Activated CD4-positive, alpha-beta memory T cell treated with anti-CD3 and anti-CD28 coated beads for 36 hours (primary cell): Measurements from ENCODE around the gene PPFIBP2. TPM values are rescaled to one million over a fixed set of nuclear protein-coding genes. Genes with fewer than 3 reads are reported as not detected.

Source experiments
- CTCF ChIA-PET: fragments of 350-600 bp; sonication (Branson Sonifier 250); formaldehyde crosslinking; loops from one replicate; lab custom pipeline; 2021; ENCODE audit warnings: antibody characterized with exemption, inconsistent platforms; lab: Charles Lee
- POLR2A ChIA-PET: fragments of 350-600 bp; sonication (Branson Sonifier 250); formaldehyde crosslinking; loops from one replicate; lab custom pipeline; 2021; ENCODE audit warnings: antibody characterized with exemption; lab: Charles Lee
- DNase-seq: peaks from one replicate; pipeline ENCODE4 v3.0.0-alpha.2; 2020
- H3K27ac Mint-ChIP-seq: one replicate; pipeline ENCODE4 v1.8.0; 2021; ENCODE audit warnings: mixed read lengths
- H3K27me3 Mint-ChIP-seq: one replicate; pipeline ENCODE4 v1.8.0; 2021; ENCODE audit warnings: mixed read lengths
- H3K36me3 Mint-ChIP-seq: one replicate; pipeline ENCODE4 v1.8.0; 2021; ENCODE audit warnings: mixed read lengths
- H3K4me1 Mint-ChIP-seq: one replicate; pipeline ENCODE4 v1.8.0; 2021; ENCODE audit warnings: low read depth, mixed read lengths
- H3K4me3 Mint-ChIP-seq: one replicate; pipeline ENCODE4 v1.8.0; 2021; ENCODE audit warnings: mild to moderate bottlenecking, mixed read lengths
- H3K9me3 Mint-ChIP-seq: one replicate; pipeline ENCODE4 v1.8.0; 2021; ENCODE audit warnings: mixed read lengths
- intact Hi-C: fragments of 100-400 bp; cut with micrococcal nuclease; formaldehyde crosslinking; loops from one replicate; pipeline ENCODE4 v1.15.1; 2023
- total RNA-seq, 2 experiments: library from RNA; stranded (reverse); gene quantifications; one replicate each; pipeline ENCODE4 v1.2.3, GENCODE V29; 2021

PPFIBP2 gene
- total RNA-seq, 2 experiments from 2014 or later = 8.8 to 9.2 TPM

- intact Hi-C loops = no loop called here
- ChIA-PET POLR2A (no interaction called here), CTCF (no interaction called here)
- Mint-ChIP-seq H3K36me3 (peaks cover 30% of the 10 kb centered on the region), H3K4me1 (no peaks in the 10 kb centered on the region), H3K27me3 (no peaks in the 10 kb centered on the region), H3K27ac (no peak overlapping the region), H3K9me3 (peaks cover 10% of the 10 kb centered on the region), H3K4me3 (no peak overlapping the region)
- DNase-seq = no peak
Observed at GRCh38 chr11:7564803-7565202, 51.0 kb downstream of the PPFIBP2 start.

DNA sequence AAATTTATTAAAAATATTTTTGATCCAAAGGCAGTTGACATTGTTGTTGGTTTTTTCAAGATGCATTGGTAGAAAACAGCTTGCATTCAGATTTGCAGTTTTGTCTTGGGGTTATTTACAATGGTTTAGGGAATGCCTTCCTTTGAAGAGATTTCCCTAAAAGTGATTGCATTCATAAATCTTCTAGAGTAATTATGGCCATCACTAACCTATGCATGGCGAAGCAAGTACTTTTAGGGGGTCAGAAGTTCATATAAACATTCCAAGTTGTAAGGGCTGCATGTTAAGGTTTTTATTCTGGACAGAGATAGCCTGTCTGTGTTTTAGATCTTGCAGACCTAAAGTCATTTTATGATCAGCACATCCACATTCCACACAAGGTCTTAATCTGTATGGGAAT lies 53.5 kb downstream of the PPFIBP2 start:
- ChIA-PET POLR2A (no interaction called here), CTCF (no interaction called here)
- peaks cover 30% of the 10 kb centered on the region for H3K36me3 Mint-ChIP-seq
- intact Hi-C loops = no loop called here
- no peak overlapping the region for H3K4me3 Mint-ChIP-seq
- no peak for DNase-seq
- H3K27me3 Mint-ChIP-seq = peaks cover 1% of the 10 kb centered on the region
- H3K4me1 Mint-ChIP-seq = no peaks in the 10 kb centered on the region
- H3K9me3 Mint-ChIP-seq = peaks cover 10% of the 10 kb centered on the region
- no peak overlapping the region for H3K27ac Mint-ChIP-seq

DNA sequence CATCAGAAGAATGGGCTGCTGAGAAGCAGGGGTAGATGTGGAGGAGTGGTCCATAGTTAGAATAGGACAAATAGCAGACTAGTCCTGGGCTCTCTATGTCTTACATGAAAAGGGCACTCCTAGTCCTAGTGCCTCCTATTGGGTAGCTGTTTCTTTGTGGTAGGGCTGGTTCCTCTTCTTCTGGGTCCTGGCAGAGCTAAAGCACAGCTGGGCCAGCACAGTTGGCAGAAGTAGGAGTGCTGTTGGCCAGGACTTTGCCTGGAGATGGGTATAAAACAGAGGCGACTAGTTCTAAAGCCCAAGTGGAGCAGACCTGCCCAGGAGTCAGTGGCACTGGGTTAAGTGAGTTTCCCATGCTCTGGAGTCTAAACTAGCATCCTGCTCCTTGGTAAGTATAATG lies 55.2 kb downstream of the PPFIBP2 start:
- peaks cover 30% of the 10 kb centered on the region for H3K36me3 Mint-ChIP-seq
- ChIA-PET CTCF (no interaction called here), POLR2A (no interaction called here)
- H3K9me3 Mint-ChIP-seq = peaks cover 10% of the 10 kb centered on the region
- no peak overlapping the region for H3K4me3 Mint-ChIP-seq
- peaks cover 1% of the 10 kb centered on the region for H3K27me3 Mint-ChIP-seq
- H3K4me1 Mint-ChIP-seq = no peaks in the 10 kb centered on the region
- intact Hi-C loops = no loop called here
- no peak for DNase-seq
- no peak overlapping the region for H3K27ac Mint-ChIP-seq

- Mint-ChIP-seq H3K27ac (no peak overlapping the region), H3K36me3 (peaks cover 29% of the 10 kb centered on the region), H3K4me1 (no peaks in the 10 kb centered on the region), H3K27me3 (peaks cover 1% of the 10 kb centered on the region), H3K4me3 (no peak overlapping the region), H3K9me3 (peaks cover 10% of the 10 kb centered on the region)
- no peak for DNase-seq
- CTCF ChIA-PET = interaction anchor here (1.4 to 2.7 kb wide), 3 partner anchors 96 to 121 kb away, joined by 4 to 17 read pairs (median 5); no protein-coding TSS in a partner anchor
- POLR2A ChIA-PET = no interaction called here
- intact Hi-C loops = loop anchor here (2.0 kb wide), 2 partner anchors 95 to 119 kb away; no protein-coding TSS in a partner anchor
Observed at GRCh38 chr11:7570241-7570640, 56.4 kb downstream of the PPFIBP2 start.

GRCh38 chr11:7570938-7571521 lies 57.2 kb downstream of the PPFIBP2 start:
- intact Hi-C loops = loop anchor here (2.0 kb wide), 2 partner anchors 94 to 118 kb away; no protein-coding TSS in a partner anchor
- Mint-ChIP-seq H3K27ac (no peak overlapping the region), H3K4me3 (no peak overlapping the region), H3K27me3 (peaks cover 1% of the 10 kb centered on the region), H3K9me3 (peaks cover 10% of the 10 kb centered on the region), H3K36me3 (peaks cover 21% of the 10 kb centered on the region), H3K4me1 (peaks cover 7% of the 10 kb centered on the region)
- ChIA-PET POLR2A (no interaction called here), CTCF (interaction anchor here (0.6 to 2.7 kb wide), 19 partner anchors 12 to 1344 kb away, joined by 3 to 17 read pairs (median 3); partner anchors contain the start of gene PPFIBP2)
- no peak for DNase-seq

DNA sequence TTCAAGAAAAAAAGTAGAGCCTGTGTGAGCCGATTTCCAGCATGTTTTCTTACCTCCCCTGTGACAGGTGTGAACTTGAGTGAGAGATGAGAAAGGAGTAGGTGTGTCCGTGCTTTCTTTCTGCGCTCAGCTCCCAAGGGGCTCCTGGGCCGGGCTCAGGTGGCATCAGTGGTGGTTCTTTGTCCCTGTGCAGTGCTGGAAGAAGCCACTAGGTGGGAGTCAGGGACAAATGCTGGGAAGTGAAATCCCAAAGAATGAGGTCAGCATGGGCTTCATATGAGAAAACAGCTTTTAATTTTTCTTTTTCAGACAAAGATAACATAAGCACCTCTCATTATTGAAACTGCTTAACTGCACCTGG lies 57.8 kb downstream of the PPFIBP2 start:
- Mint-ChIP-seq H3K36me3 (peaks cover 18% of the 10 kb centered on the region), H3K27ac (no peak overlapping the region), H3K4me1 (peaks cover 11% of the 10 kb centered on the region), H3K9me3 (peaks cover 10% of the 10 kb centered on the region), H3K27me3 (peaks cover 1% of the 10 kb centered on the region), H3K4me3 (no peak overlapping the region)
- CTCF ChIA-PET = interaction anchor here (0.6 to 2.7 kb wide), 18 partner anchors 11 to 1344 kb away, joined by 3 to 17 read pairs (median 3); partner anchors contain the start of gene PPFIBP2
- DNase-seq = peak; percentile 44
- intact Hi-C loops = loop anchor here (2.0 kb wide), 2 partner anchors 93 to 117 kb away; no protein-coding TSS in a partner anchor
- POLR2A ChIA-PET = no interaction called here

DNA sequence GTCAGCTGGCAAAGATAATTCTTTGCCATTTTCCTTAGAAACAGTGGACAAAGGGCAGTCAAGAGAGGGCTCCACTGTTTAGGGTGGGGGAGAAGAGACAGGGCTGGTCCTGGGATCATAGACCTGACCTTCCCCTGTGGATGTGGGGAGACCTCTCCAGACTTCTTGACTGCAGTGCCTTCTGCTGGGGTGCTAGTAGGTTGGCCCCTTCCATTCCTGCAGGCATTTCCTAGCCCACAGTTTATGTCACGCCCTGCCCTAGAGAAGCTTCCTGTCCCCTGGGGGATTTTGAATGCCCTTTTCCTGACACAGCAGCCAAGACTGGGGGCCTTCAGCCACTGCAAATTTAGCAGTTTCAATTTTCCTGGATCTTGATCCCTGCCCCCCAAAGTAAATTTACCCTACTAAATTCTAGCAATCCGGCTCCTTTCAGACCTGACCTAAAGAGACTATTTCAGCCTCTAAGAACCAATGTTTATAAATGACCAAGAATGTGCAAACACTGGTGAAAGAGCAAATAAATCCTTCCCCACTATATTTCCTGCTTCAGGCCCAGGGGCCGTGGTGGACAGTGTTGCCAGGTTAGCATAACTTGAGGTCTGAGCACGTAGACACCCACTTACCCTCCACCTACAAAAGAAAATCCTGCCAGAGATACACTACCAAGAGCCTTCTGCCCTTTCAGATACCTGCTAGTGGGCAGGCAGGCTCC lies 58.4 kb downstream of the PPFIBP2 start:
- Mint-ChIP-seq H3K36me3 (peaks cover 14% of the 10 kb centered on the region), H3K9me3 (peaks cover 10% of the 10 kb centered on the region), H3K4me3 (no peak overlapping the region), H3K4me1 (peaks cover 16% of the 10 kb centered on the region), H3K27me3 (peaks cover 1% of the 10 kb centered on the region), H3K27ac (no peak overlapping the region)
- intact Hi-C loops = no loop called here
- ChIA-PET CTCF (interaction anchor here (0.8 to 2.7 kb wide), 11 partner anchors 11 to 124 kb away, joined by 3 to 17 read pairs (median 4); no protein-coding TSS in a partner anchor), POLR2A (no interaction called here)
- DNase-seq = no peak

- peaks cover 27% of the 10 kb centered on the region for H3K4me1 Mint-ChIP-seq
- peaks cover 5% of the 10 kb centered on the region for H3K9me3 Mint-ChIP-seq
- peaks cover 5% of the 10 kb centered on the region for H3K36me3 Mint-ChIP-seq
- POLR2A ChIA-PET = no interaction called here
- no peak overlapping the region for H3K4me3 Mint-ChIP-seq
- H3K27ac Mint-ChIP-seq = no peak overlapping the region
- H3K27me3 Mint-ChIP-seq = peaks cover 1% of the 10 kb centered on the region
- intact Hi-C loops = no loop called here
- CTCF ChIA-PET = interaction anchor here (1.1 kb wide), 1 partner anchor 11 kb away, joined by 3 read pairs; no protein-coding TSS in a partner anchor
- no peak for DNase-seq
Observed at GRCh38 chr11:7573193-7573557, 59.4 kb downstream of the PPFIBP2 start.

DNA sequence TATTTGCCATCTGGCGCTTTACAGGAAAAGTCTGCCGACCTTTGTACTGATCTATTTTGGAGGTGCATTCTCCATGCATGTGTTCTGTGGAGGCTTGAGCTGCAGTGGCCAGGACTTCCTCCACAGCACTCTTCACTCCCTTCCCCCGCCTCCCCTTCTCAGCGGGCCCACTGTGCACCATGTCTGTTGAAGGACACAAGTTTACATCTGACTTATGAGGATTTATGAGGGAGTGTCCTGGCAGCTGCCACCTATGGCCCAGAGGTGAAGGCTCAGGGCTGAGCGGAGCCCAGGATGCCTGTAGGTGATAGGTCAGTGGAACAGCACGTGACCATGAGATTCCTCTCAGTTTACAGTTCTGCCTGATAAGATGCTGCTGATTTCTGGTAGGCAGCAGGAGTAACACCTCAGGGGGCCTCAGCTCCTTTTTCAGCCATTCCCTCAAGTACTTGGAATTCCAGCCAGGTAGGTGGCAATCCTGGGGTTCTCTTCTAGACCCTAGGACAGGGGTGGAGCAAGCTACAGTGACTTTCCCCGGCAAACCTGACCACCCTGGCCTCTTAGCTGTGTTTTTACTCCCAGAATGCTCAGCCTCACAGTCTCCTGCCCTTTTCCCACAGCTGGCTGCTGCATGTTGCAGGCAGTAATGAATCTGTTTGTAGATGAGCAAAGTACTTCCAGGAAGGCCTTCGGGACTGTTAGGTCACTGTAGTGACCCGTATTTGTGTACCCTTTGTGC lies 59.9 kb downstream of the PPFIBP2 start:
- peaks cover 32% of the 10 kb centered on the region for H3K4me1 Mint-ChIP-seq
- intact Hi-C loops = no loop called here
- no peak overlapping the region for H3K4me3 Mint-ChIP-seq
- no peaks in the 10 kb centered on the region for H3K36me3 Mint-ChIP-seq
- DNase-seq = no peak
- H3K27me3 Mint-ChIP-seq = peaks cover 1% of the 10 kb centered on the region
- ChIA-PET CTCF (interaction anchor here (1.1 kb wide), 1 partner anchor 11 kb away, joined by 3 read pairs; no protein-coding TSS in a partner anchor), POLR2A (no interaction called here)
- no peak overlapping the region for H3K27ac Mint-ChIP-seq
- no peaks in the 10 kb centered on the region for H3K9me3 Mint-ChIP-seq

- Mint-ChIP-seq H3K36me3 (no peaks in the 10 kb centered on the region), H3K4me1 (peaks cover 33% of the 10 kb centered on the region), H3K9me3 (no peaks in the 10 kb centered on the region), H3K4me3 (no peak overlapping the region), H3K27ac (no peak overlapping the region), H3K27me3 (peaks cover 1% of the 10 kb centered on the region)
- CTCF ChIA-PET = no interaction called here
- intact Hi-C loops = loop anchor here (1.0 kb wide), 1 partner anchor 21 kb away; no protein-coding TSS in a partner anchor
- DNase-seq = no peak
- POLR2A ChIA-PET = no interaction called here
Observed at GRCh38 chr11:7574491-7575130, 60.8 kb downstream of the PPFIBP2 start.

GRCh38 chr11:7575841-7576725 lies 62.3 kb downstream of the PPFIBP2 start:
- ChIA-PET CTCF (no interaction called here), POLR2A (no interaction called here)
- peaks cover 1% of the 10 kb centered on the region for H3K27me3 Mint-ChIP-seq
- H3K36me3 Mint-ChIP-seq = no peaks in the 10 kb centered on the region
- H3K4me3 Mint-ChIP-seq = no peak overlapping the region
- H3K4me1 Mint-ChIP-seq = peaks cover 33% of the 10 kb centered on the region
- H3K27ac Mint-ChIP-seq = no peak overlapping the region
- peak; percentile 41 for DNase-seq
- intact Hi-C loops = loop anchor here (1.0 kb wide), 1 partner anchor 19 kb away; no protein-coding TSS in a partner anchor
- H3K9me3 Mint-ChIP-seq = no peaks in the 10 kb centered on the region
